Measurements from ENCODE around the gene MRPL58.

Gene MRPL58

GRCh38 chr17:74992223-74992622 is 20.2 kb upstream of the MRPL58 start:
- Mint-ChIP-seq H3K4me3 (peak overlapping the region; percentile 5 to 63 (median 63)), H3K4me1 (peaks cover 28% of the 10 kb centered on the region), H3K27ac (peak overlapping the region; percentile 71 to 89 (median 79)), H3K9me3 (no peaks in the 10 kb centered on the region), H3K27me3 (ENCODE audit: low read depth) (no peaks in the 10 kb centered on the region), H3K36me3 (ENCODE audit: low read depth) (no peaks in the 10 kb centered on the region)
- no peak for TF ChIP-seq CTCF (IDR thresholded peaks at IDR 0.05; ENCODE audit: unreplicated experiment in 3 of 3)

GRCh38 chr17:74994440-74994839 is 18.0 kb upstream of the MRPL58 start:
- peak overlapping the region in 2 of 3 experiments; percentile 47 to 73 for H3K27ac Mint-ChIP-seq
- no peaks in the 10 kb centered on the region for H3K9me3 Mint-ChIP-seq
- H3K4me3 Mint-ChIP-seq, result no peak overlapping the region
- peaks cover 22% of the 10 kb centered on the region for H3K4me1 Mint-ChIP-seq
- H3K27me3 Mint-ChIP-seq (ENCODE audit: low read depth), result no peaks in the 10 kb centered on the region
- H3K36me3 Mint-ChIP-seq (ENCODE audit: low read depth), result peaks cover 5% of the 10 kb centered on the region
- TF ChIP-seq CTCF (IDR thresholded peaks at IDR 0.05; ENCODE audit: unreplicated experiment in 3 of 3), result no peak

- Mint-ChIP-seq H3K27ac (no peak overlapping the region), H3K27me3 (ENCODE audit: low read depth) (no peaks in the 10 kb centered on the region), H3K4me1 (peaks cover 22% of the 10 kb centered on the region), H3K4me3 (no peak overlapping the region), H3K9me3 (no peaks in the 10 kb centered on the region), H3K36me3 (ENCODE audit: low read depth) (peaks cover 5% of the 10 kb centered on the region)
- TF ChIP-seq CTCF (IDR thresholded peaks at IDR 0.05; ENCODE audit: unreplicated experiment in 3 of 3), result no peak
Observed at GRCh38 chr17:74995847-74996246, 16.6 kb upstream of the MRPL58 start.

- Mint-ChIP-seq H3K9me3 (no peaks in the 10 kb centered on the region), H3K4me1 (peaks cover 4% of the 10 kb centered on the region), H3K36me3 (ENCODE audit: low read depth) (peaks cover 10% of the 10 kb centered on the region), H3K4me3 (no peak overlapping the region), H3K27me3 (ENCODE audit: low read depth) (no peaks in the 10 kb centered on the region), H3K27ac (no peak overlapping the region)
- TF ChIP-seq CTCF (IDR thresholded peaks at IDR 0.05; ENCODE audit: unreplicated experiment in 3 of 3), result no peak
Observed at GRCh38 chr17:74998783-74999182, 13.7 kb upstream of the MRPL58 start.

GRCh38 chr17:74999523-74999922 is 12.9 kb upstream of the MRPL58 start:
- Mint-ChIP-seq H3K9me3 (no peaks in the 10 kb centered on the region), H3K4me3 (no peak overlapping the region), H3K36me3 (ENCODE audit: low read depth) (peaks cover 10% of the 10 kb centered on the region), H3K4me1 (no peaks in the 10 kb centered on the region), H3K27me3 (ENCODE audit: low read depth) (no peaks in the 10 kb centered on the region), H3K27ac (no peak overlapping the region)
- TF ChIP-seq CTCF (IDR thresholded peaks at IDR 0.05; ENCODE audit: unreplicated experiment in 3 of 3), result no peak

- Mint-ChIP-seq H3K4me1 (no peaks in the 10 kb centered on the region), H3K27me3 (ENCODE audit: low read depth) (no peaks in the 10 kb centered on the region), H3K4me3 (no peak overlapping the region), H3K9me3 (no peaks in the 10 kb centered on the region), H3K36me3 (ENCODE audit: low read depth) (peaks cover 10% of the 10 kb centered on the region), H3K27ac (no peak overlapping the region)
- no peak for TF ChIP-seq CTCF (IDR thresholded peaks at IDR 0.05; ENCODE audit: unreplicated experiment in 3 of 3)
Observed at GRCh38 chr17:75001915-75002843, 10.3 kb upstream of the MRPL58 start.
